Esophagus muscularis mucosa (tissue), 4 donors: Measurements from ENCODE around the gene PTOV1.

Experiments used
- EP300 ChIP-seq: sonication (generic); formaldehyde crosslinking; IDR thresholded peaks from one replicate; pipeline ENCODE4 v1.6.1; 2017; ENCODE audit warnings: antibody characterized with exemption
- POLR2A ChIP-seq: fragments of 450-650 bp; IDR thresholded peaks from one replicate; pipeline ENCODE4 v1.6.1; 2017; ENCODE audit warnings: antibody characterized with exemption, moderate library complexity, mild to moderate bottlenecking, low read depth
- POLR2AphosphoS5 ChIP-seq, 2 donors: sonication (generic); formaldehyde crosslinking; IDR thresholded peaks; one replicate each; pipeline ENCODE4 v1.6.1; 2017; ENCODE audit warnings: antibody characterized with exemption in 2 of 2
- TF ChIP-seq, protein P1 (sequence below), 3 experiments: fragments of 200-600 bp in 2 of 3; fragments of 450-650 bp in 1 of 3; sonication (generic) in 2 of 3; IDR thresholded peaks; one replicate each; pipeline ENCODE4 v1.5.1; 2017 to 2019; ENCODE audit warnings: antibody characterized with exemption in 3 of 3, mild to moderate bottlenecking in 2 of 3, moderate library complexity in 1 of 3

DNA sequence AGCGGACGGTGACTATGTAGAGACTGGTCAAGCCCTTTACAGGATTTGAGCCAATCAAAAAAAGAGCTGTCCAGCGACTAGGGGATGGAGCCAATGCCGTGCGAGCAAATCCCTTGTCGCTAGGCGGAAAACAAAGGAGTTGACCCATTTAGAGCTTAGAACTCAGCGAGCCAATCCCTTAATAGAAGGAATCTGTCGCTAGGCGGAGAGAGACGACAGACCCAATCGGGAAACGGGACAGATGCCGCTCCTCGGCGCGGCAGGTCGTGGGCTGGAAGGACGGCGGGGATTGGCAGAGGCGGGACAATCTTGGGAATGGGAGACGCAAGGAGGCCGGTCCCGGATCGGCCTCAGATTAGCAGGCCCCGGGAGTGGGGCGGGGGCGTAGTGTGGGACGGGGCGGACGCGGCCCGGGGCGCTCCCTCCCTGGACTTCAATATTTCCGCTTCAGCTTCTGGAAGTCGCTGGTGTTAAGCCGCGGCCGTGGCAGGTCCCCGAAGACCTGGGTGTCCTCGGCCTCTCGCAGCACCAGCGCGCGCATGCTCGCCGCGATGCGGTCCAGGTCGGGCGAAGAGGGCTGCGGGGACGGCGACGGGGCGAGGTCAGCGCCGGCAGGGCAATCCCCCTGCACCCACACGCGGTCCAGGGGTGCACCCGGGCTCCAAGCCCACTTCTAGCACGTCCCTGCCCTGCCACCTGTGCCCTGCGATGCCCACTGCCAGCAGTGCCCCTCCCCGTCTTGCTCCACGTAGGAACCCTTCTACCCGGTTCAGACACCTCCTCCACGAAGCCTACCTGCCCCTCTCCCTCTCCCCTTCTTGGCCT lies 18.7 kb downstream of the PTOV1 start:
- peak in 1 of 2 donors; percentile 87 for TF ChIP-seq POLR2AphosphoS5 (IDR thresholded peaks at IDR 0.05)
- TF ChIP-seq, protein P1, sequence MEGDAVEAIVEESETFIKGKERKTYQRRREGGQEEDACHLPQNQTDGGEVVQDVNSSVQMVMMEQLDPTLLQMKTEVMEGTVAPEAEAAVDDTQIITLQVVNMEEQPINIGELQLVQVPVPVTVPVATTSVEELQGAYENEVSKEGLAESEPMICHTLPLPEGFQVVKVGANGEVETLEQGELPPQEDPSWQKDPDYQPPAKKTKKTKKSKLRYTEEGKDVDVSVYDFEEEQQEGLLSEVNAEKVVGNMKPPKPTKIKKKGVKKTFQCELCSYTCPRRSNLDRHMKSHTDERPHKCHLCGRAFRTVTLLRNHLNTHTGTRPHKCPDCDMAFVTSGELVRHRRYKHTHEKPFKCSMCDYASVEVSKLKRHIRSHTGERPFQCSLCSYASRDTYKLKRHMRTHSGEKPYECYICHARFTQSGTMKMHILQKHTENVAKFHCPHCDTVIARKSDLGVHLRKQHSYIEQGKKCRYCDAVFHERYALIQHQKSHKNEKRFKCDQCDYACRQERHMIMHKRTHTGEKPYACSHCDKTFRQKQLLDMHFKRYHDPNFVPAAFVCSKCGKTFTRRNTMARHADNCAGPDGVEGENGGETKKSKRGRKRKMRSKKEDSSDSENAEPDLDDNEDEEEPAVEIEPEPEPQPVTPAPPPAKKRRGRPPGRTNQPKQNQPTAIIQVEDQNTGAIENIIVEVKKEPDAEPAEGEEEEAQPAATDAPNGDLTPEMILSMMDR (IDR thresholded peaks at IDR 0.05): peak in 1 of 3 experiments; percentile 15
- peak; percentile 36 for TF ChIP-seq POLR2A
- no peak for TF ChIP-seq EP300
